A549 treated with DMSO at 1 μM for 4 hours (cell line): ENCODE measurements around the gene TCEA2. TPM values are rescaled to one million over a fixed set of nuclear protein-coding genes. Genes with fewer than 3 reads are reported as not detected.

Source experiments
- total RNA-seq: library from RNA; stranded (reverse); fragments of 200-300 nt; extraction: Qiagen RNA extraction; gene quantifications from 5 replicates; pipeline ENCODE4 v1.2.3, GENCODE V29; 2022; ENCODE audit warnings: low read depth

TCEA2 gene
- total RNA-seq: 38.4 to 48.7 TPM (median 42.8 TPM) in 5 replicates

DNA sequence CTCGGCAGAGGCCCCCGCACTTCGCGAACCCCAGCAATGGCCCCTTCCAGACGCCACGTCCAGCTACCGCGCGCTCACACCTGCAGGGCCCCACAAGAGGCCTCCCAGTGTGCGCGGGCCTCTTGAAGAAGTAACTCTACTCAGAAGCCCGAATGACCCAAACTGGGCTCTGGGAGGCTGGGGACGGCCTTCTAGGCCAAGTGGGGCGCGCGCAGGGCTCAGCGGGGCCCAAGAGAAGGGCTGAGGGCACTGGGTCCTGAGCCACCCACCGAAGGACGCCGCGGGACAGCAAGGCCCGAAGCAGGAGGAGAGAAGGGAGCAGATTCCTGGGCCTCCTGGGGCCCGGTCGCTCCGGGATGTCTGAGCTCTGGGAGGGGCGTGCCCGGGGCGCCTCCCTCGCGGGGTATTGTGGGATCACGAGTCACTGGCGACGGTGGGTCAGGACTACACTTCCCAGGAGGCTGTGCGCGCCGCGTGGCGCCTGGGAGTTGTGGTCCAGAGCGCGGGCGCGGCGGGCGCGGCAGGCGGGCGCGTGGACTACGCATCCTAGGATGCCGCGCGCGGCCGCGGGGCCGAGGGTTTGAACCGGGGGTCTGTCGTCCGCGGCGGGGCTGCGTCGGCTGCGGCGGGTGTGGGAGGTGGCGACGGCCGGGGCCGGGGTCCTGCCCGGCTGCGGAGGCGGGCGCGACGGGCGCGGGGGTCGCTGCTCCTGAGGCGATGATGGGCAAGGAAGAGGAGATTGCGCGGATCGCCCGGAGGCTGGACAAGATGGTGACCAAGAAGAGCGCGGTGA lies at the start of gene TCEA2:
Gene TCEA2 (plus strand): TSS at position 603 of the 793 bp plus-strand sequence. CDS start 115 bp downstream, at position 718.

DNA sequence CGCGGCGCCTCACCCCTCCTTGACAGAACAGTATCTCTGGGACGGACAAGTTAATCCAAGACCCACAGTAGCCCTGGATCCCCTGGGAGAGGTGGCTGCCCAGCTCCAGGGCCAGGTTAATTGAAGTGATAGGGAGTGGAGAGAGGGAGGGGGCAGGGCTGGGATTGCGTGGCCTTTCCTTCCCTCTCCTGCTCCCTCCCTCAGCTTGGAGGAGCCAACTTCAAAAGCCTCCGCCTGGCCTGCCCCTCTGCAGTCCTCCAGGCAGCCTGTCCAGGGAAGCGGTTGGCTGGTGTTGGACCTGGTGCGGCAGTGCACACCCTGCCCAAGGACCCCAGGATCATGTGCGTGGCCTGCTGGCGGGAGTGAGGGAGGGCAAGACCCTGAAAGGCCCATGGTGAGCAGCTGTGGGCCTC lies 27.1 kb upstream of the TCEA2 start, which contains the start of gene C20orf204:
Gene C20orf204 (plus strand): TSS at position 250 of the 413 bp plus-strand sequence. CDS start 142 bp downstream, at position 392.

GRCh38 chr20:64049060-64049877 lies 13.7 kb upstream of the TCEA2 start, which contains the start of gene SOX18:
Gene SOX18, minus strand, starts transcription at chr20:64049639. Its CDS starts 123 bp downstream, at chr20:64049516.

DNA sequence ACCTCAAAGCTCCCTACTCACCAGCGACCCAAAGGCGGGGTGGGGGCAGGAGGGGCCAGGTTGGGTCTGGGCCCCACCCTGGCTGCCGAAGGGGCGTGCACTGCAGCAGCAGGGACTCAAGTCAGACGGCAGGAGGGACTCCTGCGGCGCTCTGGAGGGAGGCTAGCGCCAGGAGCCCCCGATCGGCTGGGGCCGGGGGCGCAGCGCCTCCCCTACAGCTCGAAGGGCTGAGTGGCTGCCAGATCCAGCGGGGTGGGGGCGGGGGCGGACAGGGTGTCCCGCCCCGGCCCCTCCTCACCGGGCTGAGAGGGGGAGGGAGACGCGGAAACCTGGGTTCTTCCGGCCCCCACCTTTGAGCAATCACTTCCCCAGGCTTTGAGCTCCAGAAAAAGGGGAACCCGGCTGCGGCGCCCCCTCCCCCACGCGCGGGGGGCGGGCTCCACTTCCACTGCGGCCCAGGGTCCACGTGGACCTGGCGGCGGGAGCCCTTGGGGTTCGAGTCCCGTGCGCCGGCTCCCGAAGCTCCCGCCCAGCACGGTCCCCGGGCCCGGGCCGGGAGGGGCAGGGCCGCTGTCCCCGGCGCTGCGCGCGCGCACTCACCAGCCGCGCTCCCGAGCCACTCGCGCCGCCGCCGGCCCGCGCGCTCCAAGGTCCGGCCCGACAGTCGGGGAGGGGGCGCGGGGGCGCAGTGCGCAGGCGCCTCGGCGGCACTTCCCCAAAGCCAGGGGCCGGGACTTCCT lies 16.4 kb downstream of the TCEA2 start, which contains the start of gene RGS19:
Gene RGS19 (minus strand): TSS at position 246 of the 740 bp plus-strand sequence. CDS start 2,632 bp downstream, outside the sequence.

GRCh38 chr20:64080013-64080812 lies 17.2 kb downstream of the TCEA2 start, which contains the start of gene OPRL1:
Gene OPRL1, plus strand, starts transcription at chr20:64080082. Its CDS starts 12,639 bp downstream, at chr20:64092721.

DNA sequence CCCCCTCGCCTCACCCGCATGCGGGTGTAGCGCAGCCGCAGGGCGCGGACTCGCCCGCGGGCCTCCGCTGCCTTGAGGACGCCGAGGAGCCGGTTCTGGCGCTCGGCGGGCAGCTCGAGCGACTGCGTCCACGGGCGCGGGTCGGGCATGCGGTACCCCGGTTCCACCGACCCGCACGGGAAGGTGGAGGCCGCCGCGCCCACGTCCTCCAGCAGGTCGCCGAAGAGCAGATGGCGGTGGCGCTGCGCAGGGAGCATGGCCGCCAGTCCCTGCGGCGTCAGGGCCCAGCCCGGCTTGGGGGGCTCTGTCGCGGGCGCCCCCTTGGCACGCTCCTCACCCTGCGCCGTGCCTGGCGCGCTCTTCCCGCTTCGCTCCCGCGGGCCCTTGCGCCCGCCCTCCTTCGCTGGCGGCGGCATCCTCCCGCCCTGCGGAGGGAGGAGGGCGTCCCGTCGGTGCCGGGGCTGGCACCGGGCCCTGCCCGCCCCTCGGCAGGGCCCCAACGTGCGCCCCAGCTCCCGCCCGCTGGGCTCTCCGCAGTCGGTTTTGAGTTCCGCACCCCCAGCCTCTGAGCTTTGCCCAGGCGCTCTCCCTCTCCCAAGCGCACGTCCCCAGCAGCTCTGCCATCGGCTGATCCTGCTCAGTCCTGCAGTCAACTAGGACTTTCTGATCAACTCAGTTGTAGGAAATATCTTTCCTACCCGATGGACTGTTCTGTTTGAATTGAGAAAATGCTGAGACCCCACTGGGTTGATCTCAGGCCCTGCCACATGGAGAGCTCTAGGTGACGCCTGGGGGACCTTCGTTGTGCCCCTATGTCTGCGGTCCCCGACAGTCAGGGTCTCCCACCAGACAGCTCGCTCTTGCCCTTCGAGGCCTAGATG lies 21.0 kb downstream of the TCEA2 start, which contains the start of gene LKAAEAR1:
Gene LKAAEAR1 (minus strand): TSS at position 595 of the 881 bp plus-strand sequence. CDS start 179 bp downstream, at position 416.

GRCh38 chr20:64106981-64107735 lies 44.2 kb downstream of the TCEA2 start, which contains the start of gene NPBWR2:
Gene NPBWR2, minus strand, starts transcription at chr20:64107565. Its CDS starts 734 bp downstream, at chr20:64106831.

Other genes starting within 250 kb of the TCEA2 start
- 0.50 to 0.94 TPM (median 0.77 TPM) in 5 replicates for gene ZBTB46, start 231.9 kb upstream of the TCEA2 start, total RNA-seq
- gene ABHD16B, start 201.7 kb upstream of the TCEA2 start, total RNA-seq: 0.05 TPM in 1 of 5 replicates, not detected in the others
- 119 to 136 TPM (median 132 TPM) in 5 replicates for gene TPD52L2, start 197.9 kb upstream of the TCEA2 start, total RNA-seq
- gene DNAJC5, start 168.1 kb upstream of the TCEA2 start, total RNA-seq: 26.4 to 31.6 TPM (median 31.2 TPM) in 5 replicates
- gene UCKL1, start 106.8 kb upstream of the TCEA2 start, total RNA-seq: 22.8 to 34.9 TPM (median 29.4 TPM) in 5 replicates
- gene ZNF512B, start 93.3 kb upstream of the TCEA2 start, total RNA-seq: 10.0 to 13.3 TPM (median 12.2 TPM) in 5 replicates
- gene SAMD10, start 83.6 kb upstream of the TCEA2 start, total RNA-seq: 0.10 to 0.13 TPM in 2 of 5 replicates, not detected in the others
- 52.6 to 60.3 TPM (median 55.1 TPM) in 5 replicates for gene PRPF6, start 82.1 kb upstream of the TCEA2 start, total RNA-seq
- 0.19 to 0.39 TPM (median 0.33 TPM) in 5 replicates for gene C20orf204, start 27.0 kb upstream of the TCEA2 start, total RNA-seq
- gene SOX18, start 13.6 kb upstream of the TCEA2 start, total RNA-seq: 1.1 to 2.3 TPM (median 1.7 TPM) in 5 replicates
- 15.3 to 25.0 TPM (median 23.1 TPM) in 5 replicates for gene RGS19, start 16.3 kb downstream of the TCEA2 start, total RNA-seq
- 0.40 to 0.71 TPM (median 0.51 TPM) in 5 replicates for gene OPRL1, start 16.9 kb downstream of the TCEA2 start, total RNA-seq
- 1.3 to 1.8 TPM (median 1.4 TPM) in 4 of 5 replicates, not detected in the other for gene LKAAEAR1, start 21.2 kb downstream of the TCEA2 start, total RNA-seq
- gene NPBWR2, start 44.4 kb downstream of the TCEA2 start, total RNA-seq: not detected in 5 replicates
- 0.09 to 0.38 TPM (median 0.13 TPM) in 5 replicates for gene MYT1, start 101.3 kb downstream of the TCEA2 start, total RNA-seq
- gene PCMTD2, start 192.6 kb downstream of the TCEA2 start, total RNA-seq: 9.9 to 17.4 TPM (median 13.4 TPM) in 5 replicates